DOHH2 (cell line): ENCODE data around the gene ARNT2.

Experiments used
- CTCF ChIP-seq: fragments of 200-600 bp; sonication (generic); IDR thresholded peaks from one replicate; pipeline ENCODE4 v1.5.1; 2014; ENCODE audit warnings: antibody characterized with exemption, mild to moderate bottlenecking, low read depth, low read length; ENCODE audit not compliant: poor library complexity, severe bottlenecking
- EZH2phosphoT487 ChIP-seq: fragments of 200-600 bp; sonication (generic); IDR thresholded peaks from 2 replicates; pipeline ENCODE4 v1.6.1; 2017; ENCODE audit warnings: borderline replicate concordance, mild to moderate bottlenecking, antibody characterized with exemption, low read length, moderate library complexity, mixed read lengths

GRCh38 chr15:80384432-80384831, 19.8 kb upstream of the ARNT2 start:
- TF ChIP-seq CTCF = no peak
- TF ChIP-seq EZH2phosphoT487 = no peak
